Measurements from ENCODE around the gene IGF2R. TPM values are rescaled to one million over a fixed set of nuclear protein-coding genes. Genes with fewer than 3 reads are reported as not detected.

Gene IGF2R
- total RNA-seq, 4 donors from 2014 or later, result 38.2 to 56.1 (median 52.0) TPM

GRCh38 chr6:160048471-160048870 is 79.6 kb downstream of the IGF2R start:
- peaks cover 7 to 20% (median 8%) of the 10 kb centered on the region in 3 donors for H3K4me1 ChIP-seq
- TF ChIP-seq POLR2A (IDR thresholded peaks at IDR 0.05), result no peak
- TF ChIP-seq CTCF (IDR thresholded peaks at IDR 0.05), result no peak
- intact Hi-C loops (cut with DNase I), result no loop called here
- no peak overlapping the region for H3K4me3 ChIP-seq
- H3K27ac ChIP-seq, result no peak overlapping the region
- 83 to 84% methylated on average over 6 of the region's 6 CpGs for WGBS, 2 donors
- peaks cover 37 to 100% (median 38%) of the 10 kb centered on the region in 3 donors for H3K36me3 ChIP-seq
- H3K27me3 ChIP-seq, result no peaks in the 10 kb centered on the region
- no peaks in the 10 kb centered on the region for H3K9me3 ChIP-seq
- no peak for DNase-seq

- H3K36me3 ChIP-seq, result peaks cover 37 to 100% (median 39%) of the 10 kb centered on the region in 3 donors
- no peak for TF ChIP-seq POLR2A (IDR thresholded peaks at IDR 0.05)
- TF ChIP-seq CTCF (IDR thresholded peaks at IDR 0.05), result no peak
- no peak for DNase-seq
- intact Hi-C loops (cut with DNase I), result no loop called here
- WGBS, 2 donors, result 90 to 91% methylated on average over 9 of the region's 9 CpGs
- H3K27me3 ChIP-seq, result no peaks in the 10 kb centered on the region
- no peak overlapping the region for H3K4me3 ChIP-seq
- no peak overlapping the region for H3K27ac ChIP-seq
- H3K4me1 ChIP-seq, result peaks cover 3 to 11% (median 4%) of the 10 kb centered on the region in 3 donors
- no peaks in the 10 kb centered on the region for H3K9me3 ChIP-seq
These were observed 80.5 kb downstream of the IGF2R start for GRCh38 chr6:160049346-160049745.

- H3K27ac ChIP-seq, result no peak overlapping the region
- peaks cover 0 to 4% (median 0%) of the 10 kb centered on the region in 3 donors for H3K4me1 ChIP-seq
- H3K9me3 ChIP-seq, result no peaks in the 10 kb centered on the region
- intact Hi-C loops (cut with DNase I), result no loop called here
- DNase-seq, result no peak
- H3K4me3 ChIP-seq, result no peak overlapping the region
- H3K36me3 ChIP-seq, result peaks cover 37 to 100% (median 41%) of the 10 kb centered on the region in 3 donors
- 90 to 99% methylated on average over 6 to 7 of the region's 7 CpGs for WGBS, 2 donors
- TF ChIP-seq CTCF (IDR thresholded peaks at IDR 0.05) (no peak), POLR2A (IDR thresholded peaks at IDR 0.05) (no peak)
- no peaks in the 10 kb centered on the region for H3K27me3 ChIP-seq
These were observed 81.1 kb downstream of the IGF2R start for GRCh38 chr6:160050022-160050421.

GRCh38 chr6:160051390-160051789 is 82.5 kb downstream of the IGF2R start:
- H3K27ac ChIP-seq, result no peak overlapping the region
- H3K4me3 ChIP-seq, result no peak overlapping the region
- no peaks in the 10 kb centered on the region for H3K9me3 ChIP-seq
- intact Hi-C loops (cut with DNase I), result no loop called here
- no peaks in the 10 kb centered on the region for H3K27me3 ChIP-seq
- peaks cover 39 to 100% (median 42%) of the 10 kb centered on the region in 3 donors for H3K36me3 ChIP-seq
- 75 to 81% methylated on average over 2 of the region's 2 CpGs for WGBS, 2 donors
- H3K4me1 ChIP-seq, result no peaks in the 10 kb centered on the region
- DNase-seq, result no peak
- TF ChIP-seq CTCF (IDR thresholded peaks at IDR 0.05), result no peak
- TF ChIP-seq POLR2A (IDR thresholded peaks at IDR 0.05), result no peak

GRCh38 chr6:160054271-160054670 is 85.4 kb downstream of the IGF2R start:
- no peaks in the 10 kb centered on the region for H3K9me3 ChIP-seq
- TF ChIP-seq POLR2A (IDR thresholded peaks at IDR 0.05), result no peak
- TF ChIP-seq CTCF (IDR thresholded peaks at IDR 0.05), result no peak
- intact Hi-C loops (cut with DNase I), result no loop called here
- no peak for DNase-seq
- H3K36me3 ChIP-seq, result peaks cover 42 to 100% (median 45%) of the 10 kb centered on the region in 3 donors
- WGBS, 2 donors, result 92 to 93% methylated on average over 6 of the region's 6 CpGs
- H3K27me3 ChIP-seq, result no peaks in the 10 kb centered on the region
- H3K27ac ChIP-seq, result no peak overlapping the region
- no peak overlapping the region for H3K4me3 ChIP-seq
- no peaks in the 10 kb centered on the region for H3K4me1 ChIP-seq

Measured in esophagus squamous epithelium (tissue), 5 donors.